ENCODE data around the gene HNF1B.

DNA sequence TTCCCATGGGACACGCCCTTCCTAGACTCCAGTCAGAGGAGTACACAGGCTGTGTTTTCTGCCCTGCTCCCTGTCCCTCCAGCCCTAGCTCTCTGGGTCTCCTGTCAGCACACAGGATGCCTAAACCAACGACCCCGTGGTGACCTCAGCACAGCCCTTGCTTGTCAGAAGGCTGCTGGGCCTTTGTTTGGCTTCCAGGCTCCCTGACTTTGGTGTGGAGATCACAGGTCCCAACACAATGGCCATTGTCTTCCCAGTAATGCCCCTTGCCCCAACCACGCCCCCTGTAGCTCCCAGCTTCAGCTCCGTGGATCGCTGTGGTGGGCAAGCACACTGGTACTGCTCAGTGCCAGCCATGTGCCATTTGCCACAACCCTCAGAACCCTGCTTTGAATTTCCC, 15.0 kb downstream of the HNF1B start:
- TF ChIP-seq POLR2AphosphoS5 (IDR thresholded peaks at IDR 0.05; ENCODE audit: borderline replicate concordance, low read depth, low read length), result no peak
- no peak for TF ChIP-seq EZH2 (IDR thresholded peaks at IDR 0.05)
